Transverse colon (tissue), 4 donors: ENCODE results near the gene BACE1. TPM values are rescaled to one million over a fixed set of nuclear protein-coding genes. Genes with fewer than 3 reads are reported as not detected.

ENCODE experiments used
- DNase-seq: peaks from one replicate; pipeline ENCODE4 v3.0.0-alpha.2; 2019
- H3K27ac ChIP-seq, 4 donors: fragments of 200-600 bp; sonication (generic); 2 replicates each; pipeline ENCODE4 v1.5.1; 2016 to 2018; ENCODE audit warnings: inconsistent platforms in 4 of 4
- H3K27me3 ChIP-seq: fragments of 200-600 bp; sonication (generic); 2 replicates; pipeline ENCODE4 v1.5.1; 2017; ENCODE audit warnings: inconsistent platforms
- H3K36me3 ChIP-seq, 4 donors: fragments of 200-600 bp; sonication (generic); 2 replicates each; pipeline ENCODE4 v1.5.1; 2017 to 2019; ENCODE audit warnings: inconsistent platforms in 4 of 4
- H3K4me1 ChIP-seq, 4 donors: fragments of 200-600 bp; sonication (generic); 2 replicates each; pipeline ENCODE4 v1.5.1; 2017 to 2020; ENCODE audit warnings: inconsistent platforms in 4 of 4
- H3K4me3 ChIP-seq, 4 donors: fragments of 200-600 bp; sonication (generic); 1 replicate in 1 of 4; 2 replicates in 3 of 4; pipeline versions ENCODE4 v1.5.1 to v1.6.1; 2017 to 2019; ENCODE audit warnings: inconsistent platforms in 4 of 4
- H3K9me3 ChIP-seq, 2 donors: fragments of 200-600 bp; sonication (generic); 2 replicates each; pipeline ENCODE4 v1.5.1; 2017 to 2019; ENCODE audit warnings: inconsistent platforms in 2 of 2
- EP300 ChIP-seq: sonication (generic); formaldehyde crosslinking; IDR thresholded peaks from one replicate; pipeline ENCODE4 v1.6.1; 2017; ENCODE audit warnings: antibody characterized with exemption, low read depth
- POLR2A ChIP-seq: fragments of 450-650 bp; IDR thresholded peaks from one replicate; pipeline ENCODE4 v1.6.1; 2016; ENCODE audit warnings: antibody characterized with exemption, mild to moderate bottlenecking, moderate library complexity
- POLR2AphosphoS5 ChIP-seq, 3 donors: sonication (generic); formaldehyde crosslinking; IDR thresholded peaks; one replicate each; pipeline ENCODE4 v1.6.1; 2016; ENCODE audit warnings: antibody characterized with exemption in 3 of 3
- WGBS, 2 donors: methylation state at CpG; one replicate each; pipeline ENCODE4 v1.1.5; 2018; ENCODE audit warnings: low coverage in 1 of 2; 5-methylcytosine and 5-hydroxymethylcytosine counted together
- in situ Hi-C, 4 donors: fragments of 200-750 bp; cut with MboI; loops; one replicate each; pipeline versions ENCODE4 v1.15.0 to v1.15.1; 2017; ENCODE audit warnings: low sequenced_read_pairs in 3 of 4, low pct_ligation_motif_present in 1 of 4, low pct_unique_long_range_greater_than_20kb in 1 of 4
- intact Hi-C: fragments of 100-400 bp; cut with DNase I; formaldehyde crosslinking; loops from one replicate; pipeline ENCODE4 v1.15.1; 2023; ENCODE audit warnings: low total_unique reads
- total RNA-seq, 4 donors: library from RNA; depleted of rRNA; stranded (reverse); fragments of >200 nt; gene quantifications; one replicate each; pipeline ENCODE4 v1.1.0, GENCODE V29; 2016
- TF ChIP-seq, protein P1 (sequence below), 5 experiments: fragments of 200-600 bp in 3 of 5; fragments of 450-650 bp in 2 of 5; sonication (generic) in 3 of 5; IDR thresholded peaks; 1 replicate in 2 of 5; 2 replicates in 3 of 5; pipeline ENCODE4 v1.5.1; 2016 to 2017; ENCODE audit warnings: antibody characterized with exemption in 5 of 5, inconsistent platforms in 3 of 5, mild to moderate bottlenecking in 2 of 5, moderate library complexity in 1 of 5

BACE1 gene
- total RNA-seq, 4 donors from 2014 or later: 6.0 to 6.7 (median 6.5) TPM

DNA sequence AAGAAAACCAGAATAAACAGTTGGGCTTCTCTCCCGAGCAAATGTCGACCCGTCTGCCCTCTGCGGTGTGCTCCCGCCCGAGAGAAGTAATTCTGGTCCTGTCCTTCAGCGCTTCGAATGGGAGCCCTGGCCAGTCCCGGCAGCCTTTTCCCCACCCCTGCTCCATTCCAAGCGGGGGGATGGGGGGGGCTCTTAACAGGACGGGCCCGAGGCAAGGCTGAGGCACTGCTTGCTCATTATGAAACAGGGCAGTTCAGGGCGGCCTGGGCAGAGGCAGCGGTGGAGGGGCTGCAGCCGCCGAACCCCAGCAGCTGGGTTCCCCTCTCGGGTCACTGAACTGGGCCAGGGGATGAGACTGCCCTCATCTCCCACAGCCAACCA is 15.8 kb downstream of the BACE1 start:
- in situ Hi-C loops (no loop called here), intact Hi-C loops (no loop called here)
- Histone ChIP-seq H3K4me1 (peaks cover 0 to 11% (median 2%) of the 10 kb centered on the region in 4 donors), H3K27ac (no peak overlapping the region), H3K27me3 (no peaks in the 10 kb centered on the region), H3K4me3 (no peak overlapping the region), H3K36me3 (no peaks in the 10 kb centered on the region), H3K9me3 (no peaks in the 10 kb centered on the region)
- no peak for TF ChIP-seq EP300
- TF ChIP-seq, protein P1, sequence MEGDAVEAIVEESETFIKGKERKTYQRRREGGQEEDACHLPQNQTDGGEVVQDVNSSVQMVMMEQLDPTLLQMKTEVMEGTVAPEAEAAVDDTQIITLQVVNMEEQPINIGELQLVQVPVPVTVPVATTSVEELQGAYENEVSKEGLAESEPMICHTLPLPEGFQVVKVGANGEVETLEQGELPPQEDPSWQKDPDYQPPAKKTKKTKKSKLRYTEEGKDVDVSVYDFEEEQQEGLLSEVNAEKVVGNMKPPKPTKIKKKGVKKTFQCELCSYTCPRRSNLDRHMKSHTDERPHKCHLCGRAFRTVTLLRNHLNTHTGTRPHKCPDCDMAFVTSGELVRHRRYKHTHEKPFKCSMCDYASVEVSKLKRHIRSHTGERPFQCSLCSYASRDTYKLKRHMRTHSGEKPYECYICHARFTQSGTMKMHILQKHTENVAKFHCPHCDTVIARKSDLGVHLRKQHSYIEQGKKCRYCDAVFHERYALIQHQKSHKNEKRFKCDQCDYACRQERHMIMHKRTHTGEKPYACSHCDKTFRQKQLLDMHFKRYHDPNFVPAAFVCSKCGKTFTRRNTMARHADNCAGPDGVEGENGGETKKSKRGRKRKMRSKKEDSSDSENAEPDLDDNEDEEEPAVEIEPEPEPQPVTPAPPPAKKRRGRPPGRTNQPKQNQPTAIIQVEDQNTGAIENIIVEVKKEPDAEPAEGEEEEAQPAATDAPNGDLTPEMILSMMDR (IDR thresholded peaks at IDR 0.05): no peak
- no peak for TF ChIP-seq POLR2A
- no peak for TF ChIP-seq POLR2AphosphoS5 (IDR thresholded peaks at IDR 0.05)
- DNase-seq: peak; percentile 23
- 10 to 62% methylated on average over 2 to 17 of the region's 17 CpGs for WGBS, 2 donors

DNA sequence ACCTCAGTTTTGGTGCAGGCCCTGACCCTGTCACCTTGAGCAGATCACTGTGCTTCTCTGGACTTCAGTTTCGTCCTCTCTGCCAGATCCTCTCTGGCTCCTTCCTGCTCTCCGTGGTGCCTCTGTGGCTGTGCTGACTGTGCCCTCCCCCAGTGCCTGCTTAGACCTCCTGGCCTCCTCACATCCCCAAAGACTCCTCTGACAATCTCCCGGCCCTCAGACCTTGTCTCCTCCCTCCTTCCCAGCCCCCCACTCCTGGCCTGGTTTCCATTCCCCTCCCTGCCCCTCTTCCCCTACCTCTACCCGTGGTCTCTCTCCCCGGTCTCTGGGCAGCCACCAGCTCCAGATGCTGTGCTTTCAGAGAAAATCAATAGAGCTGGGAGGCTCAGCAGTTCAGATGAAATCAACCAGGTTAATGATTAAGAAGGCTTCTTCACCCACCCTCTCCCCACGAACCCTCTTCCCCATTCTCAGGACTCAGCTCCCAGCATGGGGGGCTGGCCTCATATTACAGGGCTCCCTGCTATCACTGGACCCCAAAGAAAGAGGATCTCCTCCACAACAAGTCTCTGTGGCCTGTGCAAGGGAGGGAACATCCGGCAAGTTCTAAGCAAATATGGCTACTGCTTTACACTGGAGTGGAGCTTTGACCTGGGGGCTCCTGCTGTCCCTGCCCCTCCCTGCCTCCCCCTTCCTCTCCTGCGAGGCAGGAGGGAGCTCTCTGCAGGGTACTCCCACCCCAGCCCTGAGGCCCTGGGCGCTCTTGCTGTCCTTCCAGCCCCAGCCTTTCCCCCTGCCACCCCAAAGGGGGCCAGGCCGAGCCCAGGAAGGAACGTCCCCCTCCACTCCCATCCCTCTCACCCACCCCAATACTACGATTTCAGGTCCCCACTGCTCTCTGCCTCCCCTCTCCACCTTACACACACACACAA is 16.4 kb downstream of the BACE1 start:
- Histone ChIP-seq H3K27me3 (no peaks in the 10 kb centered on the region), H3K4me1 (peaks cover 0 to 11% (median 2%) of the 10 kb centered on the region in 4 donors), H3K4me3 (no peak overlapping the region), H3K27ac (no peak overlapping the region), H3K36me3 (no peaks in the 10 kb centered on the region), H3K9me3 (no peaks in the 10 kb centered on the region)
- intact Hi-C loops: no loop called here
- TF ChIP-seq EP300 (no peak), POLR2AphosphoS5 (IDR thresholded peaks at IDR 0.05) (no peak), POLR2A (no peak)
- TF ChIP-seq, protein P1 (IDR thresholded peaks at IDR 0.05): no peak
- WGBS, 2 donors: 35 to 63% methylated on average over 4 to 12 of the region's 12 CpGs
- DNase-seq: no peak
- in situ Hi-C loops: no loop called here

DNA sequence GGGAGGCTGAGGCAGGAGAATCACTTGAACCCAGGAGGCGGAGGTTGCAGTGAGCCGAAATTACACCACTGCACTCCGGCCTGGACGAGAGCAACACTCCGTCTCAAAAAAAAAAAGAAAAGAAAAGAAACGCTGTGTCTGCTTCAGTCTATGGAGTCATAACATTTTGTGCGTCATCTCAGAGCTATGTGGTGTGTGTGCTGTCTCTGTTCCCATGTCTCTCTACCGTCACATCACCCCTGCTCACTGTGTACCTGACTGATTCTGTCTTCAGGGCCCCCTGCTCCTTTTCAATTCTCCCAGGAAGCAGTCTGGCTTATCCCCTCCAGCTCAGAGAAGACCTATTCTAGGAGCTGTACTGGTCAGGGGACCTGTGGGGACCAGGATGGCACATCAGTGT is 17.9 kb downstream of the BACE1 start:
- 90 to 92% methylated on average over 8 of the region's 8 CpGs for WGBS, 2 donors
- Histone ChIP-seq H3K4me3 (no peak overlapping the region), H3K36me3 (no peaks in the 10 kb centered on the region), H3K27me3 (no peaks in the 10 kb centered on the region), H3K4me1 (peaks cover 0 to 11% (median 2%) of the 10 kb centered on the region in 4 donors), H3K27ac (no peak overlapping the region), H3K9me3 (no peaks in the 10 kb centered on the region)
- TF ChIP-seq EP300 (no peak), POLR2AphosphoS5 (IDR thresholded peaks at IDR 0.05) (no peak), POLR2A (no peak)
- TF ChIP-seq, protein P1 (IDR thresholded peaks at IDR 0.05): no peak
- in situ Hi-C loops (no loop called here), intact Hi-C loops (no loop called here)
- DNase-seq: no peak

DNA sequence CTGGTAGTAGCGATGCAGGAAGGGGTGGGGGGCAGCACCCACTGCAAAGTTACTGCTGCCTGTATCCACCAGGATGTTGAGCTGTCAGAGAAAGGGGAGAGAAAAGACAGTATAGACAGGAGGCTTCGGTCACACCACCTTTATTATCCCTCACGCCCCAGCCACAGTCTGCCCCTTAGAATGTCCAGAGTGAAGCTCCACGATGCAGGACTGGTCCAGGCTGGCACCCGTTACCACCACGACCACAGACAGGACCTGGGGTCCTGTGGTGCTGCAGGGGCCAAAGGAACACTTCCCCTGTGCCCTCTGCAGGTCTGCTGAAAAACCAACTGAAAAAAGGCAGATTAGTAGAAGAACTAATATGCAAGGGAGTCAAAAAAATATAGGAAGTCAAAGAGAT is 19.2 kb downstream of the BACE1 start:
- Histone ChIP-seq H3K27ac (no peak overlapping the region), H3K27me3 (no peaks in the 10 kb centered on the region), H3K9me3 (no peaks in the 10 kb centered on the region), H3K4me1 (peaks cover 0 to 11% (median 2%) of the 10 kb centered on the region in 4 donors), H3K36me3 (no peaks in the 10 kb centered on the region), H3K4me3 (no peak overlapping the region)
- WGBS, 2 donors: 85 to 90% methylated on average over 2 to 6 of the region's 6 CpGs
- in situ Hi-C loops: no loop called here
- TF ChIP-seq EP300 (no peak), POLR2AphosphoS5 (IDR thresholded peaks at IDR 0.05) (no peak), POLR2A (no peak)
- TF ChIP-seq, protein P1 (IDR thresholded peaks at IDR 0.05): no peak
- DNase-seq: no peak
- intact Hi-C loops: no loop called here
